HS-5 (cell line): ENCODE measurements around the gene NEIL1.
"Not testable (repeated sequence)": the region's sequence is repeated elsewhere in the genome, so short reads cannot be mapped to it uniquely, and the experiment has no call there.

Source experiments
- DNase-seq: peaks from one replicate; pipeline ENCODE4 v3.0.0-alpha.2; 2012; ENCODE audit warnings: low read depth

The NEIL1 gene

DNA sequence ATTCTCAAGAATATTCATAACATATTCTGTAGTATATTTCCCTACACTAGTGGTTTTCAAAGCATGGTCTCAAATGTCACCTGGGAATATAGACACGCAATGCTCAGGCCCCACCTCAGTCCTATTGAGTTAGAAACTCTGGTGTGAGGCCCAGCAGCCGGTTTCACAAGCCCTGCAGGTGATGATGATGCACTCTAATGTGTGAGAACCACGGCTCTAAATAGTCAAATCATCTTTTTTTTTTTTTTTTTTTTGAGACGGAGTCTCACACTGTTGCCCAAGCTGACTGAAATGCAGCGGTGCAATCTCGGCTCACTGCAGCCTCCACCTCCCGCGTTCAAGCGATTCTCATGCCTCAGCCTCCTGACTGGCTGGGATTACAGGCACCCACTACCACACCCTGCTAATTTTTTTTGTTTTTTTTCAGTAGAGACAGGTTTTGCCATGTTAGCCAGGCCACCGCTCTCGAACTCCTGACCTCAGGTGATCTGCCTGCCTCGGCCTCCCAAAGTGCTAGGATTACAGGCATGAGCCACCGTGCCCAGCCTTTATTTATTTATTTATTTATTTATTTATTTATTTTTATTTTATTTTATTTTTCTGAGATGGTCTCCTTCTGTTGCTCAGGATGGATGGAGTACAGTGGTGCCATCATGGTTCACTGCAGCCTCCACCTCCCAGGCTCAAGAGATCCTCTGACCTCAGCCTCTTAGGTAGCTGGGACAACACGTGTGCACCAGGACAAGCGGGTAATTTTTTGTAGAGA is 13.0 kb upstream of the NEIL1 start:
- not testable (repeated sequence) for DNase-seq

DNA sequence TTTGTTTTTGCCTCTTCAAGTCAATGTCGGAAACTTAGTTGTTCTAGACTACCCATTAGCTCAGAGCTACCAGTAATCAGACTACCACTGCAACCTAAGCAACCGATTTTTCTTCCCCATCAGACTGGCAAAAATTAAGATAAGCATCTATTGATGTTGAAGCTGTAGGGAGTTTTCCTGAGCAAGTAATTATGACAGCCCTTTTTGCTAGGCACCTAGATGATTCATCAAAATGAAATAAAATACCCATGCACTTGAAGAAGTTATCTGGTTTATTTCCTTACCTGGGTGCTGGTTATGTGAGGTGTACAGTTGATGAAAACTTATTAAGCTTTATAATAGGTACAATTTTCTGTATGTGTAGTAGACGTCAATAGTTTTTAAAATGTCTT is 11.5 kb upstream of the NEIL1 start:
- DNase-seq = no peak

DNA sequence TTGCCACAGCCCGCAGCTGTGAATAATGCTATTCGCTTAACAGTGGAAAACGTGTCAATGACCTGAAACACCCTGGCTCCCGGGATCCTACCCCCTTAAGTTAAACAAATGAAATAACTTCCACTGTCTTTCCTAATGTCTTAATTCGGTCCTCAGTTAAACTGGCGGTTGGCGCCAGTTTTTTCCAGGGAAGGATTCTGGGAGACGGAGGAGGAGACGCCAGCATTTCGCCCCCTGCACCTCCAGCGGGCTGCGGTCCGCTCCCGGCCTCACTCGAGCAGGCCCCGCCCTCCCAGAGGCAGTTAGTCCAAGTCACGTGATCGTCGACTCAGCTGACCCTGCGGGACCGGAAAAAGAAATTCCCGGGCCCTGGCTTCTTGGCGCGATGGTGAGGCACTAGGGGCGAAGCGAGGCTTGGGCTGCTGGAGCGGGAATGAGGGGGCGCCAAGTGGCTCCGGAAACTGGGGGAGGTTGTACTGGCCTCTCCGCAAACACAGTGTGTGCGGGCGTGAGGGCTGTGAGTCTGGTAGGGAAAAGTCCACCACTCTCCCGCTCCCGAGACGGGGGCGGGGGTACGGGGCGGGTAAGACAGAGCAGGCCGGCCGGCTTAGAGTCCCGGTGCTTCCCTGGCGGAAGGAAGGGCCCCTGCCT is 11.0 kb upstream of the NEIL1 start, which contains the start of gene COMMD4:
Gene COMMD4 (plus strand): TSS at position 359 of the 651 bp plus-strand sequence. CDS start 27 bp downstream, at position 386.
- peak; percentile 68 for DNase-seq

DNA sequence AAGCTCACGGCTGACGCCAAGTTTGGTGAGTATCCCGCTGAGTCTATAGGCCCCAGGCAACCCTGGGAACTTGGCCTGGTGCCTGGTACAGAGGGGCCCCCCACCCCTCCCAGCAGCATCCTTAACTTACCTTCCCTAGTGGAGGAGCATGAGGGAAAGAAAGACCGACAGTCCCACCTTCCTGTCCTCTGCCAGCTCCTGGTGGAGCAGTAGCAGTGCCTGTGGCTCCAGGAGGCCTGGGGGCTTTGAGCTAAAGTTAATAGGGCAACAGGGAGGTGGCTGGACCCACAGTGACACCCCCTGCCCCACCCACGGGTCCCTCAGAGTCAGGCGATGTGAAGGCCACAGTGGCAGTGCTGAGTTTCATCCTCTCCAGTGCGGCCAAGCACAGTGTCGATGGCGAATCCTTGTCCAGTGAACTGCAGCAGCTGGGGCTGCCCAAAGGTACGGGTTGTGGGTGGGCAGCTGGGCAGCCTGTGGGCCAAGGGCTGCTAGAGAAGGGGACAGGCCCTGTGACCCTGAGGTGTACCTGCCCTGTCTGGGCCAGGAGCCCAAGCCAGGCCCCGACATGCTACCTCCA is 8.1 kb upstream of the NEIL1 start:
- no peak for DNase-seq

DNA sequence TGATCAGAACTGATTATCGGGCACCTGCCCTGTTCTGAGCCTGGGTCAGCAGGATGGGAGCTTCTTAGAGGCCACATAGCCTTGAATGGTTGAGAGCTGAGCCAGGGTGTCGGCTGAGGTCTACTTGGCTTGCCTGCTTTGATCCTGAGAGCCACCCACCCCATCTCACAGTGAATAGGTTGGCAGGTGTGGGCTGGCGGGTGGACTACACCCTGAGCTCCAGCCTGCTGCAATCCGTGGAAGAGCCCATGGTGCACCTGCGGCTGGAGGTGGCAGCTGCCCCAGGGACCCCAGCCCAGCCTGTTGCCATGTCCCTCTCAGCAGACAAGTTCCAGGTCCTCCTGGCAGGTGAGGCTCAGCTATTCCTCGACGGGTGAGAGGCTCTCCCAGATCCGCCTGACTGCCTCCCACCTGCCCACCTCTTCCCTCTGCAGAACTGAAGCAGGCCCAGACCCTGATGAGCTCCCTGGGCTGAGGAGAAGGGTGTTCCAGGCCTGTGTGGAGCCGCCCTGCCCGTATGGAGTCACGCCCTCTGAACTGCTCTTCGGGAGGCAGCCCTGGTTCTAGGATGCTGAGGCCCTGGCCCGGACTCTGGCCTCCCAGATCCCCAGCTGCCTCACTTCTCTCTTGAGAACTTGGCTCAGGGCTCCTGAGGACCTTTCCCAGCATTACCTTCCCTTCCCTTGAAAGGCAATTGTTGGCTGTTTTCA is 7.2 kb upstream of the NEIL1 start:
- no peak for DNase-seq

DNA sequence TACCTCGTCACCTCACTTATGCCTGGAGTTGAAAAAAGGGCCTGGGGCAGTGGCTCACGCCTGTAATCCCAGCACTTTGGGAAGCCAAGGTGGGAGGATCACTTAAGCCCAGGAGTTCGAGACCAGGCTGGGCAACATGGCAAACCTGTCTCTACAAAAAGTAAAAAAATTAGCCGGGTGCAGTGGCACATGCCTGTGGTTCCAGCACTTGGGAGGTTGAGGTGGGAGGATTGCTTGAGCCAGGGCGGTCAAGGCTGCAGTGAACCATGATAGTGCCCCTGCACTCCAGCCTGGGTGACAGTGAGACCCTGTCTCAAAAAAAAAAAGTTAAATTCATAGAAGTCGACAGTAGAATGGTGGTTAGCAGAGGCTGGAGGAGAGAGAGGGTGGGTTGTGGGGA is 4.6 kb upstream of the NEIL1 start:
- DNase-seq = no peak

DNA sequence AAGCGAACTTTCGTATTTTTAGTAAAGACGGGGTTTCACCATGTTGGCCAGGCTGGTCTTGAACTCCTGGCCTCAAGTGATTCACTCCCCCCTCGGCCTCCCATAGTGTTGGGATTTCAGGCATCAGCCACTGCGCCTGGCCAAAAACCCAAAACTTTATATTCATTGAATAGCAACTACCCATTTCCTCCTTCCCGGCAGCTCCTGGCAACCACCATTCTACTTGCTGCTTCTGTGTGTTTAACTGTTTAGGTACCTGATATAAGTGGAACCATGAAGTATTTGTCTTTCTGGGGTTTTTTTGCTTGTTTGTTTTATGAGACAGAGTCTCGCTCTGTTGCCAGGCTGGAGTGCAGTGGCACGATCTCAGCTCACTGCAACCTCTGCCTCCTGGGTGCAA is 2.9 kb upstream of the NEIL1 start:
- DNase-seq = not testable (repeated sequence)

DNA sequence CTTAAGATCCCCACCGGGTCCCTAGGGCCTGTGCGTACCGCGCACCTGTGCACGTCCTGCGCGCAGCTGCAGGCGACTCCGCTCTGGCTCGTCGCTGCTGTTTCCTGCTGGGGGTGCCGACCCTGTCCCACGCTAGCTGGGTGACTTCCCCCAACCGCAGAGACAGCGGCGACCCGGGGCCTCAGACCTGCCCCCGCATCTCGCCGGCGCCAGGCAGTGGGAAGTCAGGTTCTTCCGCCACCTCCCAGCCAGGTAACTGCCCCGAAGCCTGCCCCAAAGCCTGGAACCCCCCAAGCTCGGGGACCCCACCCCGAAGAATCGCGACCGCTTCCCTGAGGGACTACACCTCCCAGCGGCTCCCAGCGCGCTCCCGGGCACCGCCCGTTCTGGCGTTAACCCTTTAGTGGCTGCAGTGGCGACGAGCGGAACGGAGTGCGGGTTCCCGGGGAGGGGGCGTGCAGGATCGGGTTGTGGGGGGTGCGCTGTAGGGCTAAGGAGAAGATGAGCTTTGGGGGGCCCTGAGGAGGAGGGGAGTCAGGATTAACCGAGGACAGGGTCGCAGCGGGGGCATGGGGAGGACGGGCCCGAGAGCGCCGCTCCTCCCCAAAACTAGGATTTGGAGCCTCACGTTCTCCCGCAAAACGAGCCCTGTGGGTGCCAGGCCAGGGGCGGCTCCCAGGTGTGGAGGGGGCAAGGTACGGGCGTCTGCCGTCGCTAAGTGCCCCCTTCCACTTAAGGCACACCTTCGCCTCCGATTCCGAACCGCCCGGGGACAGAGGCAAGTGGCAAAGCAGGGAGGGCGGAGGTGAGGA is 589 bp downstream of the NEIL1 start:
- no peak for DNase-seq

DNA sequence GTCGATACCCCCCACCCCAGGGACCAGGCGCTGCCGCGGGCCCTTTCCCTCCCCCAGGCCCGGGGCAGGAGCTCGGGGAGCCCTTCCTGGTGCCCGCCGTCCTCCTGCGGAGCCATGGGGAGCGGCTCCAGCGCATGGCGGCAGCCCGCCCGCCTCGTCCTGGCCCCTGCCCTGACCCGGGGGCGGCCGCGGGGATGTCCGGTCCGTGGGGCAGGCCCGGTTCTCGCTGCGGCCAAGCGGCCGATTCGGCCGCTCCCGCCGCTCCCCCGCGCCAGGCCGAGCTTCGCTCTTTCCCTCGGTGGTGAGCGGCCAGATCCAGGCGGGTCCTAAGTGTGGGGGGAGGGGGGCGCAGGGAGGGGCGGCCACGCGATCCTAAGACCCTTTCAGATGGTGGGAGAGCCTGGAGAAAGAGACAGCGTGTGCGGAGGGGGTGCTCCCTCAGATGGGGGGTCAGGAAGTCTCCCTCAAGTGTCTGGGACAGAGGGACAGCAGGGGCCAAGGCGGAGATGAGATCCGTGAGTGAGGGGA is 1.3 kb downstream of the NEIL1 start:
- no peak for DNase-seq

DNA sequence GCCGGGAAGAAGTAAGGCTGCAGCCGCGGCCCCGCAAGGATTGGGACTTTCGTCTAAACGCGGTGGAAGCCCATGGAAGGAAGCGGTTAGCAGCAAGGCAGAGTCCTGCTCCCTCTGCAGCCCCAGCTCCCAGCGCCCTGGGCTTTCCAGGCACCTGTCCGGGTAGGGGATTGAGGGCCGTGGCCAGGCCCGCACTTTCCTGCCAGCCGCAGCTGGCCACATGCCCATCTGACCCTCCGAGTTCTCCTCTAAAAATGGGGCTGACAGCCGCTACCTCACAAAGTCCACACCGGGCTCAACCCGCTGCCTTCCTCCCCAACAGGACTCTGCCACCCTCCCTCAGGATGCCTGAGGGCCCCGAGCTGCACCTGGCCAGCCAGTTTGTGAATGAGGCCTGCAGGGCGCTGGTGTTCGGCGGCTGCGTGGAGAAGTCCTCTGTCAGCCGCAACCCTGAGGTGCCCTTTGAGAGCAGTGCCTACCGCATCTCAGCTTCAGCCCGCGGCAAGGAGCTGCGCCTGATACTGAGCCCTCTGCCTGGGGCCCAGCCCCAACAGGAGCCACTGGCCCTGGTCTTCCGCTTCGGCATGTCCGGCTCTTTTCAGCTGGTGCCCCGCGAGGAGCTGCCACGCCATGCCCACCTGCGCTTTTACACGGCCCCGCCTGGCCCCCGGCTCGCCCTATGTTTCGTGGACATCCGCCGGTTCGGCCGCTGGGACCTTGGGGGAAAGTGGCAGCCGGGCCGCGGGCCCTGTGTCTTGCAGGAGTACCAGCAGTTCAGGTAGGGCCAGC is 1.9 kb downstream of the NEIL1 start:
- DNase-seq = no peak

DNA sequence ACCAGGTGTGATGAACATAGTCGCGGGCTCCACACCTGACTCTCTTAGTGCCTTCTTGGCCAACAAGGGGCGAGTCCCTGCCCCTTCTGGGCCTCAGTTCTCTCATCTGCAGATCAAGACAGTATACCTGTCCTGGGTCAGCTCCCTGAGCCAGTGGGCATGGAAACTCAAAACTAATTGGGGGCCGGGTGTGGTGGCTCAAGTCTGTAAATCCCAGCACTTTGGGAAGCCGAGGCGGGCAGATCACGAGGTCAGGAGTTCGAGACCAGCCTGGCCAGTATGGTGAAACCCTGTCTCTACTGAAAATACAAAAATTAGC is 2.5 kb downstream of the NEIL1 start:
- DNase-seq = not testable (repeated sequence)

DNA sequence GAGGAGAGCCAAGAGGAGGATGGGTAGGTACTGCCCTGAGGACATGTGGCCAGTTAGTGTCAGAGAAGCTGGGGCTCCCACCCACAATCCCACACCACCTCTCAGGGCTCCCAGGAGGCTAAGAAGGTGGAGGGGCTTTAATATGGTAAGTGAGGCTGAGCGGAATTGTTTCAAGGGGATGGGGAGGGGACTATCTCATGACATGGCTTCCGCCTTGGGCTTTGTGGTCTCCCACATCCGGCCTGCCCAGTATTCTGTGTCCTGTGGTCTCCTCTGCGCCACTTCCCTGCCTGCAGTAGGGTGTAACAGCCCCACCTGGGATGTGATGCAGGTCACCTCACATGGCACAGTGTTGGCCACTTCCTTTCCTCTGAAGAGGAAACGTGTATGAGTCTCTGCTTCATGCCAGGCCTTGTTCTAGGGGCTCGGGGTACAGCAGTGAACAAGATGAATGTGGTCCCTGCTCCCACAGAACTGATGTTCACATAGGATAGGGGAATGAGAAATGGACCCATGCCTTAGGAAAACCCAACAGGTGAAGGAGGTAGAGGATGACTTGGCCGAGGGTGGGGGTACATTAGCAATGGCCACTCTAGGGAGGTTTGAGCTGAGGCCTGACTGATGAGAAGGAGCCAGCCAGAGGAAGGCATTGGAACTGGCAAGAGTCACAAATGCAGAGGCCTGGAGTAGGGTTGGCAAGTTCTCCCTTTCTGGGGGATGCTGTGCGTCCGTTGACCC is 3.2 kb downstream of the NEIL1 start:
- no peak for DNase-seq

DNA sequence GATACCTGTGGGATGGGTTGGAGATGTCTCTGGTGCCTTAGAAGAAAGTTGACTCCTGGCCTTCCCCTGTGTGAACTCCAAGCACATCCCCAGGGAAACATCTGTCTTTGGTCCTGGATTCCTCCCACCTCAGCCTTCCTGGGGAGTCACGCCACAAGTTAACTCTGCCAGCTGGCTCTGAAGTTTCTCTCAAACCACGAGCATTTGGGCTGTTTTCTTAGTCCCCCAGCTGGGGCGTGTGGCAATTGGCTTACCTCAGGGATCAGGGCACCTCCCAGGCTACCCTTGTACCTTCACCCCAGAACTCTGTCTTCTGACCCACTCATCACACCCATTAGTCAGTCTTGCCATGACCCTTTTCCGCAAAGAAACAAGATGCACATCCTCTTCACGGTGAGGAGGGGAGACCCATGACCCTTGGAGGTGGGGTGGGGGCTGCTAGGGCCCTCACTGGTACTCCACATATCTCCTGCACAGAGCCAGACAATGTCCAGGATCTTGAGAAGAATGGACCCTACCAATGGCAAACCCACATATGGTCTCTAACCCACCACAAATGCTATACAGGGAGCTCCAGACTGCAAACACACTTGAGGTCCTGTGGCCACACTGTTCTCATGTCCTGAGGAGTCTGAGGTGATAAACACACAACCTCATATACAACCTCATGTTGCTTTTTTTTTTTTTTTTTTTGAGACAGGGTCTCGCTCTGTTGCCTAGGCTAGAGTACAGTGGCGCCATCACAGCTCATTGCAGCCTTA is 3.9 kb downstream of the NEIL1 start:
- no peak for DNase-seq

DNA sequence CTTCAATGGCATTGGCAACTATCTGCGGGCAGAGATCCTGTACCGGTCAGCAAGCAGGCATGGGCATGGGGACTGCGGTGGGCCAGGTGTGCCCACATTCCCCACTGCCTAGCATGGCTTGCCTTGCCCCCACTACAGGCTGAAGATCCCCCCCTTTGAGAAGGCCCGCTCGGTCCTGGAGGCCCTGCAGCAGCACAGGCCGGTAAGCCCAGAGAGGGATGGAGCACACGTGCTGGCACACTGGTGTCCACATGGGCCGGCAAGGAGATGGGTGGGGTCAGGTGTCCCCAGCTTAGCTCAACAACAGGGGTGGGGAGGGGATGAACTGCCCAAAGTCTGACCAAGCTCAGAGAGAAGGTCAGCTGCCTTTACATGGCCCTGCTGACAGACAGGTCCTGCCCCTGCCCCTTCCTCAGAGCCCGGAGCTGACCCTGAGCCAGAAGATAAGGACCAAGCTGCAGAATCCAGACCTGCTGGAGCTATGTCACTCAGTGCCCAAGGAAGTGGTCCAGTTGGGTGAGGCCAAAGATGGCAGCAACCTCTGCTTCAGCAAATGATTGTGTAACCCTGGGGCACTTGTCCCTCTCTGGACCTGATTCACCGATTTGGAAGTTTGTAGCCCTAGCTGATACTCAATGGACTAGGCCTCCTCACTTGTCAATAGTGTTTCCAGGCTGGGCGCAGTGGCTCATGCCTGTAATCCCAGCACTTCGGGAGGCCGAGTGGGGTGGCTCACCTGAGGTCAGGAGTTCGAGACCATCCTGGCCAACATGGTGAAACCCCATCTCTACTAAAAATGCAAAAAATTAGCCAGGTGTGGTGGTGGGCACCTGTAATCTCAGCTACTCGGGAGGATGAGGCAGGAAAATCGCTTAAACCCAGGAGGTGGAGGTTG is 5.6 kb downstream of the NEIL1 start:
- no peak for DNase-seq

DNA sequence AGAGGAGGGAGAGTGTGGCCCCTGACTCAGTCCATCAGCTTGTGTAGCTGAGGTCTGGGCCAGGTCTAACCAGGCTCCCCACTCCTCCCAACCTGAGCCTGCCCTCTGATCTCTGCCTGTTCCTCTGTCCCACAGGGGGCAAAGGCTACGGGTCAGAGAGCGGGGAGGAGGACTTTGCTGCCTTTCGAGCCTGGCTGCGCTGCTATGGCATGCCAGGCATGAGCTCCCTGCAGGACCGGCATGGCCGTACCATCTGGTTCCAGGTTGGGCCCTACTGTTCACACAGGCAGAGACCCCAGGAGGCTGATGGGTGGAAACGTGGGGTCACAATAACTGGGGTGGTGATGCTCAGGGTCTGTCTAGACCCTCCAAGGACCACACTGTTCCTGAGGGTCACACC is 6.8 kb downstream of the NEIL1 start:
- no peak for DNase-seq

DNA sequence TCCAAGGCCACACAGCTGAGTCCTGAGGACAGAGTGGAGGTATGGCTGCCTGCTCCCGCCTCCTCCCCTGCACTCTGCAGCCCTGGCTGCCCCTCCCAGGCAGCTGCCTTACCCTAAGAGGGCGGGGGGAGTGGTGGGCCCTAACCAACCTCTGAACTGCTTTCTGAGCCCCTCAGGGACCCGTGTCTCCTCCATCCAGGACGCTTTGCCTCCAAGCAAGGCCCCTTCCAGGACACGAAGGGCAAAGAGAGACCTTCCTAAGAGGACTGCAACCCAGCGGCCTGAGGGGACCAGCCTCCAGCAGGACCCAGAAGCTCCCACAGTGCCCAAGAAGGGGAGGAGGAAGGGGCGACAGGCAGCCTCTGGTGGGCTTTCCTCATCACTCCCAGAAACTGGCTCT is 7.6 kb downstream of the NEIL1 start:
- no peak for DNase-seq

DNA sequence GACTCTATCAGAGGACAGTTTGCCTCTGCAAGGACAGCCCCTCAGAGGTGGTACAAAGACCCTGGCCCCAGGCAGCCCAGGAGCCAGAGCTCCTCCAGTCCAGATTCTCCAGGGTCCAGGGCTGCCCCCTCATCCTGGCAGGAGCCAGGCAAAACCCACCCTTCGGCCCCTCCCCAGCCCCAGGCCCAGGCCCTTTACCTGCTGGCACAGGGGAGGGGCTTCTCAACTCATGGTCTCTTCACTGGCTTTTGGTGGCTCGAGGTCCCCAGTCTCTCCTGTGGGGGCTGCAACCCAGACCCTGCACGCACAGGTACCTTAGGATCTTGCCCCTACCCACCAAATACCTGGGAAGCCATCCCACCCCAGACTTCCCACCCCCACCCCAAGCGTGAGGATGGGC is 8.5 kb downstream of the NEIL1 start:
- DNase-seq = no peak

DNA sequence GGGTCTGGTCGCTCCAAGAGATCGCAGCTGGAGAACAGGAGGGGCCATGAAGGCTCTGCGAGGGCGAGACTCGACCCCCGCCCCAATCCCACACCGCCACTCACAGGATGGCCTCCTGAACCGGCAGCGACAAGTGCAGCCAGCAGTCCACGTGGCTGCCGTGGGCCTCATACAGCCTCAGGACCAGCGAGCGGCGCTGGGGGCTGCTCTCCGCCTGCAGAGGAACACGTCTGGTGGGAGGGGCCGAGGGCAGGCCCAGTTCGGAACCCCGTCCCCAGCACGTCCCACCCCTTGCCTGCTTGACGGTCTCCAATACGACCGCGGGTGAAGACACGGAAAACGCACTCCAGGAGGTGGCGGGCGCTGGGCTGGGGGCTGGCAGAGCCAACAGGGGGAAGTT is 9.2 kb downstream of the NEIL1 start:
- DNase-seq = no peak
